ENCODE results near the gene CTDSPL.

The CTDSPL gene

GRCh38 chr3:37956723-37957538, 95.3 kb downstream of the CTDSPL start:
- H3K4me3 ChIP-seq (replicated peaks; ENCODE audit: low read depth, low read length) = no peak overlapping the region
- no peak for DNase-seq (ENCODE audit: low read depth)
- TF ChIP-seq CTCF (IDR thresholded peaks at IDR 0.05; ENCODE audit: low read length, missing control alignments) = no peak

- no peak for TF ChIP-seq CTCF (IDR thresholded peaks at IDR 0.05; ENCODE audit: low read length, missing control alignments)
- H3K4me3 ChIP-seq (replicated peaks; ENCODE audit: low read depth, low read length) = no peak overlapping the region
- DNase-seq (ENCODE audit: low read depth) = no peak
Measured at GRCh38 chr3:37957539-37957936, 95.9 kb downstream of the CTDSPL start.

GRCh38 chr3:37961622-37962431, 100.1 kb downstream of the CTDSPL start:
- DNase-seq (ENCODE audit: low read depth) = no peak
- no peak overlapping the region for H3K4me3 ChIP-seq (replicated peaks; ENCODE audit: low read depth, low read length)
- TF ChIP-seq CTCF (IDR thresholded peaks at IDR 0.05; ENCODE audit: low read length, missing control alignments) = no peak

DNA sequence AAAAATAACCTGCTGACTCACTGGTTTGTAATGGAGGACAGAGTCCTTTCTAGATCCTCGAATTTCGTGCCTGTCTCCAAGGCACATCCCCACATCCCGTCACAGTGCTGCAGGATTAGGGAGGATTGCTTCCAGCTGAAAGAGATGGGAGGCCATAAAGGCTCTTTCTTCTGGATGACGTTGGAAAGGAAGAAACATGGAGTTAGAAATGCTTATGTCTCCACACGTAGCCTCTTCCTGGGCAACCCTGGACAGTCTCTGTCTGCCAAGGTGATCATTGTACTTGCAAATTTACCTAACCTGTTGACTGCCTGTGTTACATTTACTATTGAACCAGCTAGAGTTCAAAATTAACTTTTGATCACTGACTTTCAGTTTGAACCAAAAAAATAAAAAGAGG, 101.3 kb downstream of the CTDSPL start:
- no peak overlapping the region for H3K4me3 ChIP-seq (replicated peaks; ENCODE audit: low read depth, low read length)
- no peak for DNase-seq (ENCODE audit: low read depth)
- no peak for TF ChIP-seq CTCF (IDR thresholded peaks at IDR 0.05; ENCODE audit: low read length, missing control alignments)

DNA sequence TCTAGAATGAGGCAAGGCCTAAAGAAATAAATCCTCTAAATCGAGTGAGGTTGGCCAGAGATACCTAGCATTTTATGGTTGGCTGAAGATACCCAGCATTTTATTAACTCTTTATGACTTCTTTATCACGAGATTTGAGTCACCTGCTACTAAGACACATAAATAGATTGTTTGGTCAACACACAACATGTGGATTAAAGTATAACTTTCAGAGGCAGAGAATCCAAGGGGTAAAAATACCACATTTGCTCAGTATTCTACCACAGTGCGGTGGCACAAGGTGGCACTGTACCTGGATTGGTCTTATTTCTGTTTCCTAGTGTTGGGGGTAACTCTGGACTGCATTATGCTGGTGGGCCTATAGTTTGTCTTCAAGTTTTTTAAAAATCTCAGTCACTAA, 102.0 kb downstream of the CTDSPL start:
- TF ChIP-seq CTCF (IDR thresholded peaks at IDR 0.05; ENCODE audit: low read length, missing control alignments) = no peak
- no peak for DNase-seq (ENCODE audit: low read depth)
- no peak overlapping the region for H3K4me3 ChIP-seq (replicated peaks; ENCODE audit: low read depth, low read length)

- no peak for DNase-seq (ENCODE audit: low read depth)
- no peak overlapping the region for H3K4me3 ChIP-seq (replicated peaks; ENCODE audit: low read depth, low read length)
- TF ChIP-seq CTCF (IDR thresholded peaks at IDR 0.05; ENCODE audit: low read length, missing control alignments) = no peak
Measured at GRCh38 chr3:37964146-37964545, 102.5 kb downstream of the CTDSPL start.
